ENCODE measurements around the gene MINDY4. TPM values are rescaled to one million over a fixed set of nuclear protein-coding genes. Genes with fewer than 3 reads are reported as not detected.
A peak's percentile ranks its signal among the peaks of the same experiment; 100 is the strongest.

The MINDY4 gene
- total and polyA plus RNA-seq, 2 donors: 5.6 to 12.8 TPM

DNA sequence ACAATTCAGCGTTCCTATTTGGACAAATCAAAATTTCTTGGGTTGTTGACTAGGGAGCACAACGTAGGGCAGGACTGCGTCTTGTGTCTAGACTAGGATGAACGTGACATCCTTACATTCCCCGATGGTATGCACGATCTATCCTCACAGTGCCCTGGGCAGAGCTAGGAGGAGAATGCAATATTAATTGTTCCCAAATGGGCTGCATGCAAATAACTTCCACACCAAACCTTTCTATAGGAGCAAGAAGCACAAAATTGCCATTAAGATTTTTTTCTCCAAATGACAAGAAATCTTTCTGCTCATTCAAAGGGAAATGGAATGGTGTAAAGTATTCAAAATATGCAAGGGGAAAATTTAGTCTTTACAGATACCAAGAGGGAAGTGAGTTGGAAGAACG lies 119.0 kb downstream of the MINDY4 start:
- DNase-seq (ENCODE audit: extremely low spot score): no peak
- no peak overlapping the region for H3K27ac ChIP-seq (ENCODE audit: low read depth)
- no peaks in the 10 kb centered on the region for H3K4me1 ChIP-seq (ENCODE audit: insufficient read depth)
- no peak overlapping the region for H3K4me3 ChIP-seq (ENCODE audit: low read depth, low read length)
- no peaks in the 10 kb centered on the region for H3K36me3 ChIP-seq (ENCODE audit: insufficient read depth)
- WGBS: 98% methylated on average over 7 of the region's 7 CpGs

DNA sequence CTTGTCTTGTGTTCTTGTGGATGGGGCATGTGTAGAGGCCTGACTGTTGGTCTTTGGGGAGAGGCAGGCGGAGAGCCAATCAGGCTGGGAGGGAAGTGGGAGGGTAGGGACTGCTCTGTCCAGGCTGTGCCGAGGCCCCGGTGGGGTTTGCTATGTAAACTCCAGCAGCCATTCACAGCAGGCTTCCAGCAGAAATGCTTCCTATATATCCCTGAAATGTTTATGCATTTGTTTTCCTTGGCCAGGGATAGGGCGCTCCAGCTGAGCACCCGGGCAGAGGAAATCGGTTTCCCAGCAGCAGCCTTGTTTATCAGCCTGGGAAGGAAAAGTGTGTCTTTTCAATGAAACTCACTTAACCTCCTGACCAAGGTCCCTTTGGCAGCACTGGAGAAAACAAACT lies 122.1 kb downstream of the MINDY4 start:
- Histone ChIP-seq H3K36me3 (ENCODE audit: insufficient read depth) (no peaks in the 10 kb centered on the region), H3K27ac (ENCODE audit: low read depth) (no peak overlapping the region), H3K4me1 (ENCODE audit: insufficient read depth) (no peaks in the 10 kb centered on the region), H3K4me3 (ENCODE audit: low read depth, low read length) (no peak overlapping the region)
- WGBS: 42% methylated on average over 6 of the region's 6 CpGs
- peak; percentile 49 for DNase-seq (ENCODE audit: extremely low spot score)

DNA sequence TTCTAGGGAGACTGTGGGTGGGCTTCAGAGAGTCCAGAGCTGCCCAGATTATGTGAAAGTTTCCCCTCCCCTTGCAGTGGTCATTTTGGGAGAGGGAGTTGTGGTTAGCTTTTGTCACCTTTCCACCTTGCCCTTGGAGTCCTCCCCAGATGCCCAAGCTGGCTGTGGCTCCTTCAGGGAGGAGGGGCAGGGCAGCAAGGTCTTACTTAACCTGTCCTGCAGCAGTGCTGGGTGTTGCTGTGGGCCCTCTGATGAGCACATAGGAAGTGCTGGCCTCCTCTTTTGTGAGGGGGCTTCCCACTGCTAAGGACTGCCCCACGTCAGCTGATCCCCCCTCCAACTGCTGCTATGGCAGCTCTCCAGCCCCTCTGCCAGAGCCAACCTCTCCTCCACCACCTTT lies 122.8 kb downstream of the MINDY4 start:
- Histone ChIP-seq H3K4me3 (ENCODE audit: low read depth, low read length) (no peak overlapping the region), H3K27ac (ENCODE audit: low read depth) (no peak overlapping the region)

DNA sequence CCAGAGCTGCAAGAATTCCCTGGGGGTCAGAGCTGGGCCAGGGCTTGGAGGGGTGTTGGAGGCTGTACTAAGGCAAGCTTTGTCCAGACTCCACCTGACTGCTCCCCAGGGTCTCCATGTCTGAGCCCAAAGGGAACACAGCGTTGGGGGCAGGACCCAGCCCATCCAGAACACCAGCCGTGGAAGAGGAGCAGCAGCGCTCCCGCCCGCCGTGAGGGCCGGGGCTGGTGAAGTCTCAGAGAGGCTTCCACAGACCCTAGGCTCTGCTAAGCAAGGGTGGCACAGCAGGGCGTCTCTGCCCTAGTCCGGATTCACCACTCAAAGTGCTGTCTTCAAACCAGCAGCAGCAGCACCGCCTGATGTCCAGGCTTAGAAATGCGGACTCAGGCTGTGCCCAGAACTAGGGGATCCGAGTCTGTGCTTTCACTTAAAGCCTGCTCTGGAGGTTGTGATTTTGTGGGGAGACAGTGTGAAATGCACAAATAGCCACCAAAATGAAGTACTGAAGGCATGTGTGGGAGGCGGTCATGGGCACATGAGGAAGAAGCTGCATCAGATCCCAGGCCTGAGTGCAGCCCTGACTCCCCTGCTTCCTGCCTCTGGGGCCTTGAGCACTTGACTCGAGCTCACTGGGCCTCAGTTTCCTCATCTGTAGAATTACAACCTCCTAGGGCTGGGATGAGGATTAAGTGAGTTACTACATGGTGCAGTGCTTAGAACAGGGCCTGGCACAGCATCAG lies 123.8 kb downstream of the MINDY4 start:
- H3K36me3 ChIP-seq (ENCODE audit: insufficient read depth): no peaks in the 10 kb centered on the region
- no peak overlapping the region for H3K4me3 ChIP-seq (ENCODE audit: low read depth, low read length)
- no peak for DNase-seq (ENCODE audit: extremely low spot score)
- H3K4me1 ChIP-seq (ENCODE audit: insufficient read depth): no peaks in the 10 kb centered on the region
- H3K27ac ChIP-seq (ENCODE audit: low read depth): no peak overlapping the region
- 92% methylated on average over 14 of the region's 14 CpGs for WGBS

More for the DNA sequence above, 122.8 kb downstream of the MINDY4 start:
- no peak for DNase-seq (ENCODE audit: extremely low spot score)
- no peaks in the 10 kb centered on the region for H3K36me3 ChIP-seq (ENCODE audit: insufficient read depth)
- no peaks in the 10 kb centered on the region for H3K4me1 ChIP-seq (ENCODE audit: insufficient read depth)
- 93% methylated on average over 1 of the region's 1 CpG for WGBS

DNA sequence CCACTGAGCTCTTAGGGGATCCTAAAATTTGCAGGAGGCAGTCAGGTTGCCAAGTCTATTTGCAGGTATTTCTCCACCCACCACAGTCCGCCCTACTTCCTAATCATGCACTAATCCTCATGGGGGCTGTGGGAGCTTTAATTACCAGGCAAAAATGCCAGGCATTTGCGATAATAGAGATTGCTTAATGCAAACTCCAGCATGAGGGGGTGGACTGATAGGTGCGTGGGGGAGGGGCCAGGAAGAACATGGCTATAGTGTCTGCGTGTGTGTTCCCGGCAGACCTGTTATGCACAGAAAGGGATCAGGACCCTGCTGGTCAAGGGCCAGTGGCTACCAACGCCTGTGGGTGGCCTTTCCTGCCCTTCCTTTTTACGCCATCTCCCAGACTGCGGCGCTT lies 124.8 kb downstream of the MINDY4 start:
- no peak for DNase-seq (ENCODE audit: extremely low spot score)
- Histone ChIP-seq H3K27ac (ENCODE audit: low read depth) (no peak overlapping the region), H3K36me3 (ENCODE audit: insufficient read depth) (no peaks in the 10 kb centered on the region), H3K4me3 (ENCODE audit: low read depth, low read length) (no peak overlapping the region), H3K4me1 (ENCODE audit: insufficient read depth) (no peaks in the 10 kb centered on the region)
- 87% methylated on average over 9 of the region's 9 CpGs for WGBS

DNA sequence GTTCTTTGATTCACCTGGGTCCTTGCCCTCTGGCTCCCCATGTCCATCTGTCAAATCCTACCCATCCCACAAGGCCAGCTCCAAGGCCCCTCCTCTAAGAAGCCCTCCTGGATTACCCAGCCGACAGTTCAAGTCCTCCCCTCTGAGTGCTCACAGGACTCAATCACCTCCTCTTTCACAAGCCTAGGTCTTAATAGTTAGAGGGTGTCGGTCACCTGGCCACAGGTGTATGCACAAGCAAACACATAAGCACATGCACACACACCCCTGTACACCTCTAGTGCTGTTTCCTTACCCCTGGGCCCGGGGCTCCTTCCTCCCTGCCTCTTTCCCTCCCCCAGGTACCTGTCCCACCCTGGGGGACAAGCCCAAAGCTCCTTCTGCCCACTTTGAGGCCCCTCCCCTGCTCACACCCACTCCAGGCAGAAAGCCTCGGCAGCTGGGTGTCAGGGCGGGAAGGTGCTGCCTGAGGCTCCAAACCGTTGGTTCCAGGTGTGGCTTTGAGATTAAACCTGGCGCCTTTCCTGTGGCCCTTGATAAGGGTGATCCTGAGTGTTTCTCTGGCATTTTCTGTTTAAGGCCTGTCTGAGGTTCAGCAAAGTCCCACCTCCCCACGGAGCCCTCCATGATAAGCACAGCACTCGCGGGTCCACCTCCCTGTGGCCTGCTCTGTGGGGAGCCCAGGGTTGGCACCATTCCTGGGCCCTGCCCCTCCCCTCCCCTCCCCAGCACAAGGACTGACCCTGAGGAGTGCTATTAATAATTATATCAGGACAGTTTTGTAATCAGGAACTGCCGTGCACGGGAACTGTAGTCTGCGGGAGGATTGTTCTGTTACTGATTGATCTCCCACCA lies 125.8 kb downstream of the MINDY4 start:
- 57% methylated on average over 13 of the region's 13 CpGs for WGBS
- H3K4me3 ChIP-seq (ENCODE audit: low read depth, low read length): no peak overlapping the region
- DNase-seq (ENCODE audit: extremely low spot score): no peak
- H3K36me3 ChIP-seq (ENCODE audit: insufficient read depth): no peaks in the 10 kb centered on the region
- no peak overlapping the region for H3K27ac ChIP-seq (ENCODE audit: low read depth)
- no peaks in the 10 kb centered on the region for H3K4me1 ChIP-seq (ENCODE audit: insufficient read depth)

DNA sequence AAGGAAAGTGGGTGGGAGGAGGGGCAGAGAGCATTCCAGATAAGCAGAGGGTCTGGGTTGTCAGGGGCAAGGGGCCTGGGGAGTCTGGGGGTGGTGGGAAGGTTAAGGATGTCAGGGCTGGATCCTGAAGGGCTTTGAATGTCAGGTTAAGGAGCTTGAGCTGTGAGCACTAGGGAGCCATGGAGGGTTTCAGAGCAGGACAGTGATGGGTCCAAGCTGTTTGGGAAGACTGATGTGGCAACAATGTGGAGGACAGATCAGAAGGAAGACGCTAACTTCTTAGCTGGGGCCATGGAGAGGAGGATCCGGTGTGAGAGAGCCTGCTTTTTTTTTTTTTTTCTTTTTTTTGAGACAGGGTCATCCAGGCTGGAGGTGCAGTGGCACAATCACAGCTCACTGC lies 126.6 kb downstream of the MINDY4 start:
- Histone ChIP-seq H3K27ac (ENCODE audit: low read depth) (no peak overlapping the region), H3K4me1 (ENCODE audit: insufficient read depth) (no peaks in the 10 kb centered on the region), H3K4me3 (ENCODE audit: low read depth, low read length) (no peak overlapping the region), H3K36me3 (ENCODE audit: insufficient read depth) (no peaks in the 10 kb centered on the region)
- 61% methylated on average over 2 of the region's 2 CpGs for WGBS
- no peak for DNase-seq (ENCODE audit: extremely low spot score)

DNA sequence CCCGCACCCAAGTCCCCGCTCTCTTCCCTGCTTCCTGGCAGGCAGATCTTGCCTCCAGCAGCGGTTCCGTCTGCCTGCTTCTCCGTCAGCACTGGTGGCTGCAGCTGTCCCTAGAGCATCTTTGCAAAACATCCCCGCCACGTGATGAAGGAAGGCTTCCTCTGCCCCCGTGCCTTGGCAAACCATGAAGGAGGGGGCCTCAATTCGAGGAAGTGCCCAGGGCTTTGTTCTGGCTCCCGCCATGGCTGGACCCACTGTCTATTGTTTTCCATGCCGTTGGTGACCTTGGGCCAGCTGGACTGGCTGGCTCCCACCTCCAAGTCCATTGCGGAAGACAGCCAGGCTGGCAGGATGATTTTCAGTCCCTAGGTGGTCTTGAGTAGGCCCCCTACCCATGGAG lies 127.2 kb downstream of the MINDY4 start:
- 86% methylated on average over 12 of the region's 12 CpGs for WGBS
- Histone ChIP-seq H3K27ac (ENCODE audit: low read depth) (no peak overlapping the region), H3K4me3 (ENCODE audit: low read depth, low read length) (no peak overlapping the region), H3K4me1 (ENCODE audit: insufficient read depth) (no peaks in the 10 kb centered on the region), H3K36me3 (ENCODE audit: insufficient read depth) (no peaks in the 10 kb centered on the region)
- DNase-seq (ENCODE audit: extremely low spot score): no peak

DNA sequence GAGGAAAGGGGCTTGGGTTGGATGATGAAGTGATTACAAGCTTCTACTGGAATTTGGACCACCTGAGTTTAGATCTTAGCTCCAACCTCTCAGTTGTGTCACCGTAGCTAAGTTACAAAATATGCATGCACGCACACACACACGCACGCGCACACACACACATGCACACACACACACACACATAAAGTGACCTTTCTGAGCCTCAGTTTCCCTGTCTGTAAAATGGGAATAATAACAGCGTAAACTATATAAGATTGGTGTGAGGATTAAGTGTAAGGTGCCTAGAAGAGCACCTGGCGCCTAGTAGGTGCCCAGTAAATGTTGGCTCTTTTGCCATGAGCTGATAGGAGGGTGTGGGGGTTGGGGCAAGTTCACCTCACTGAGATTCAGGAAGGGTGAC lies 127.8 kb downstream of the MINDY4 start:
- Histone ChIP-seq H3K4me1 (ENCODE audit: insufficient read depth) (no peaks in the 10 kb centered on the region), H3K36me3 (ENCODE audit: insufficient read depth) (no peaks in the 10 kb centered on the region), H3K4me3 (ENCODE audit: low read depth, low read length) (no peak overlapping the region), H3K27ac (ENCODE audit: low read depth) (no peak overlapping the region)
- WGBS: 96% methylated on average over 7 of the region's 7 CpGs
- DNase-seq (ENCODE audit: extremely low spot score): no peak

DNA sequence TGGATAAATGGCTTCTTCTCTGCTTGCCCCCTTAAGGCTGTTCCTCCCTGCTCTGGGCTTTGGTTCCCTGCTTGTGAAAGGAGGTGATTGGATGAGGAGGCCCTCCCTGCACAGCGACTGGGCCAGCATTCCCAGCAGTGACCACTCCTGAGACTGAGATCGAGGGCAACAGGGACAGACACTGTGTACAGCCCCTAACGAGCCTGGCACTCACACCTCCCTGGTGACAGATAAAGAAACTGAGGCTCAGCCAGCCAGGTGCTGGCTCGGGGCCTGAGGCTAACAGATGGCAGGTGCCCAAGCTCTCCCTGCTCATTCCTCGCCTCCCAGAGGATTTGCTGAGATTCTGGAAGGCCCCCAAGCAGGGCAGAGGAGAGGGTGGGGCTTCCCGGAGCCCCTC lies 128.4 kb downstream of the MINDY4 start:
- no peak for DNase-seq (ENCODE audit: extremely low spot score)
- 40% methylated on average over 6 of the region's 6 CpGs for WGBS
- Histone ChIP-seq H3K4me1 (ENCODE audit: insufficient read depth) (no peaks in the 10 kb centered on the region), H3K36me3 (ENCODE audit: insufficient read depth) (no peaks in the 10 kb centered on the region), H3K4me3 (ENCODE audit: low read depth, low read length) (no peak overlapping the region), H3K27ac (ENCODE audit: low read depth) (no peak overlapping the region)

DNA sequence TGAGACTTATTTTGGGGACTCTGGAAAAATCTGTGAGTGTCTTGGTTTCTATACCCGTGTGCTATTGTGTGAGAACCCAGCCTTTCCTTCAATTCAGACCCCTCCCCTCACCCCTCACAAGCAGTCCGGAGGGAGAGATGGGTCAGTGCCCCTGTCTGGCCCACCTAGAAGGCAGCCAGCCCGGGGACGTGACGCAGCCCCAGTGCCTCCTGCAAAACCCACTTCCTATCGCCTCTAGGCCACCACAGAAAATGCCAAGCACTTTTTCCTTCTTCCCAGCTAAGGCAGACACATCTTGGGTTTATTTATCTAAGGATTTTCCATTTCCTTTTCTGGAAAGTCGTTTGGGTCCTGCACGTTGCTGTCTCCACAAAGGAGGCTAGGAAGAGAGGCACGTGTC lies 128.8 kb downstream of the MINDY4 start:
- DNase-seq (ENCODE audit: extremely low spot score): no peak
- 52% methylated on average over 9 of the region's 9 CpGs for WGBS
- Histone ChIP-seq H3K36me3 (ENCODE audit: insufficient read depth) (no peaks in the 10 kb centered on the region), H3K4me3 (ENCODE audit: low read depth, low read length) (no peak overlapping the region), H3K27ac (ENCODE audit: low read depth) (no peak overlapping the region), H3K4me1 (ENCODE audit: insufficient read depth) (no peaks in the 10 kb centered on the region)

DNA sequence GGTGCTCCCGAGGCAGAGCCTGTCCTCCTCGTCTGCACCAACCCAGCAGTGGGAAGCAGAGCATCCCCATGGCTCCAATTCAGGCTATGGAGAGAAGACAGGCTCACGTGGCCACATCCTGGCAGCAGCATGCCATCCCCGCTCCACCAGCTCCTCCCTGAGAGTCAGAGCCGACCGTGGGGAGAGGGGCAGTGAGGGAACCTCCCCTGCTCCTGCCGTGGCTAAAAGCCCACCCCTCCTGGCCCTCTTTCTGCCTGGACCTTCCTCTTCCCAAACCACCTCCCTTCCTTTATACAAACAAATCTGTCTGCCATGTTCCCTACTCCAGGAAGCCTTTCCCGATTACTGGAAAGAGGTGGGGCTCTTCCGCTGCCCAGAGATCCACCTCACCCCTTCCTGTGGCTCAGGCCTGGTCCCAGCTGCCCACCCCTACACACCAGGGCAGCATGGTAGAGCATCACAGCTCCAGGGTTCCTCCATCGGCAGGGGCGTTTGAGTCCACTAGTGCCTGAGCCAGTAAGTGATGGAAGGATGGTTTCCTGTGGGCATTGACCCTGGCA lies 129.7 kb downstream of the MINDY4 start:
- 86% methylated on average over 11 of the region's 11 CpGs for WGBS

DNA sequence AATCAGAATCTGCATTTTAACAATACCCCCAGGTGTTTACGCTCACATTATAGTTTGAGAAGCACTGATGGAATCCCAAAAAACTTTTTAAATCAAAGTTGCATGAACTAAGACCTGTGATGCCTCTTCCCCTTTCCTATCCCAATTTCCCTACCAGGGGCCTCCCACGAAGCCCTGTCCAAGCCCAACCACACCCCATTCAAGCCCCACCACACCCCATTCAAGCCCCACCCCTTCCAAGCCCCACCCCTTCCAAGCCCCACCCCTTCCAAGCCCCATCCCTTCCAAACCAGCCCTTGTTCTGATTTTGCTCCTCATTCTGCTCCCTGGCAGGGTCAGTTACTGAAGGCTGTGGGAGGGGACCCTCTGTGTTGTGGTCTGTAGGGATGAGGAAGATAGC lies 130.6 kb downstream of the MINDY4 start:
- H3K4me1 ChIP-seq (ENCODE audit: insufficient read depth): no peaks in the 10 kb centered on the region
- H3K36me3 ChIP-seq (ENCODE audit: insufficient read depth): no peaks in the 10 kb centered on the region
- H3K27ac ChIP-seq (ENCODE audit: low read depth): no peak overlapping the region
- DNase-seq (ENCODE audit: extremely low spot score): no peak
- 91% methylated on average over 2 of the region's 2 CpGs for WGBS
- no peak overlapping the region for H3K4me3 ChIP-seq (ENCODE audit: low read depth, low read length)

More for the DNA sequence above, 129.7 kb downstream of the MINDY4 start:
- Histone ChIP-seq H3K4me1 (ENCODE audit: insufficient read depth) (no peaks in the 10 kb centered on the region), H3K36me3 (ENCODE audit: insufficient read depth) (no peaks in the 10 kb centered on the region), H3K27ac (ENCODE audit: low read depth) (no peak overlapping the region), H3K4me3 (ENCODE audit: low read depth, low read length) (no peak overlapping the region)
- DNase-seq (ENCODE audit: extremely low spot score): no peak

DNA sequence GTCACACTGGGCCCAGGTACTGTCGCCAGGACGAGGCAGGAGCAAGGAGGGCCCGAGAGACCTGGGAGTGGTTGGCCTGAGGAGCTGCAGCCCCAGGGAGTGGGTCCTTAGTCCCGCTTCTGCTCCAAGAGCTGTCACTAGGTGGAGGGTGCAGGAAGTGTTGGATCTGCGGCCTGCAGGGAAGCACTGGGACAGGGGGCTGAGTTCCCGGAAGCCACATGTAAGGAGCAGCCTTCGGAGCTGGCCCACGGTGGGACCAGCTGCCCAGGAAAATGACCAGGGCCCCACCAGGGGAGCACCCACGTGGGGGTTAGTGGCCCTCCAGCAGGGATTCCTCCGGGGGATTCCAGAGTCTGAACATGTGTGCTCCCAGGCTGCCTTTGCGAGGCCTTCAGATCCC lies 131.2 kb downstream of the MINDY4 start:
- no peak overlapping the region for H3K27ac ChIP-seq (ENCODE audit: low read depth)
- H3K4me3 ChIP-seq (ENCODE audit: low read depth, low read length): no peak overlapping the region
- DNase-seq (ENCODE audit: extremely low spot score): no peak
- H3K36me3 ChIP-seq (ENCODE audit: insufficient read depth): no peaks in the 10 kb centered on the region
- H3K4me1 ChIP-seq (ENCODE audit: insufficient read depth): no peaks in the 10 kb centered on the region
- 93% methylated on average over 11 of the region's 11 CpGs for WGBS
